Activated T-cell treated with anti-CD3 and anti-CD28 coated beads, Interleukin-2, amount 50 U/mL, for 72 hours (primary cell): ENCODE data around the gene RMI2. TPM values are rescaled to one million over a fixed set of nuclear protein-coding genes. Genes with fewer than 3 reads are reported as not detected.
A peak's percentile ranks its signal among the peaks of the same experiment; 100 is the strongest.

Experiments
- ATAC-seq, 2 donors: fragments of 150-1000 bp; cut with Tn5 transposase; replicated peaks in 1 of 2; 2 replicates each; pipeline ENCODE4 v1.10.0; 2021; ENCODE audit warnings: moderate library complexity in 2 of 2, mild to moderate bottlenecking in 1 of 2
- DNase-seq, 2 donors: peaks; one replicate each; pipeline ENCODE4 v3.0.0; 2021 to 2022; ENCODE audit warnings: mixed read lengths in 1 of 2
- H3K27ac Mint-ChIP-seq: one replicate; pipeline ENCODE4 v1.8.0; 2022; ENCODE audit warnings: mild to moderate bottlenecking, moderate library complexity, mixed read lengths
- H3K27me3 Mint-ChIP-seq: one replicate; pipeline ENCODE4 v1.8.0; 2022; ENCODE audit warnings: low read depth, mixed read lengths
- H3K36me3 Mint-ChIP-seq, 2 donors: one replicate each; pipeline ENCODE4 v1.8.0; 2022; ENCODE audit warnings: mixed read lengths in 2 of 2, mild to moderate bottlenecking in 1 of 2; ENCODE audit not compliant: insufficient read depth in 2 of 2
- H3K4me1 Mint-ChIP-seq: one replicate; pipeline ENCODE4 v1.8.0; 2022; ENCODE audit warnings: low read depth, mixed read lengths
- H3K4me3 Mint-ChIP-seq, 2 donors: one replicate each; pipeline ENCODE4 v1.8.0; 2022; ENCODE audit warnings: mild to moderate bottlenecking in 2 of 2, mixed read lengths in 2 of 2, moderate library complexity in 2 of 2
- H3K9me3 Mint-ChIP-seq, 2 donors: one replicate each; pipeline ENCODE4 v1.8.0; 2022; ENCODE audit warnings: mixed read lengths in 2 of 2
- total RNA-seq, 2 donors: library from RNA; stranded (reverse); gene quantifications; one replicate each; pipeline ENCODE4 v1.2.3, GENCODE V29; 2022

RMI2 gene
- total RNA-seq, 2 donors from 2014 or later, result 105 to 119 TPM

GRCh38 chr16:11303405-11304138, 41.7 kb upstream of the RMI2 start:
- Mint-ChIP-seq H3K27me3 (no peaks in the 10 kb centered on the region), H3K9me3 (no peaks in the 10 kb centered on the region), H3K4me1 (peaks cover 26% of the 10 kb centered on the region), H3K27ac (no peak overlapping the region), H3K4me3 (no peak overlapping the region), H3K36me3 (no peaks in the 10 kb centered on the region)
- ATAC-seq, result no peak
- no peak for DNase-seq

GRCh38 chr16:11306381-11306780, 38.9 kb upstream of the RMI2 start:
- no peaks in the 10 kb centered on the region for H3K36me3 Mint-ChIP-seq
- no peak for DNase-seq
- H3K27me3 Mint-ChIP-seq, result no peaks in the 10 kb centered on the region
- no peaks in the 10 kb centered on the region for H3K9me3 Mint-ChIP-seq
- no peak overlapping the region for H3K27ac Mint-ChIP-seq
- no peak overlapping the region for H3K4me3 Mint-ChIP-seq
- H3K4me1 Mint-ChIP-seq, result peaks cover 32% of the 10 kb centered on the region
- ATAC-seq, result no peak

- no peaks in the 10 kb centered on the region for H3K36me3 Mint-ChIP-seq
- H3K27me3 Mint-ChIP-seq, result no peaks in the 10 kb centered on the region
- peak in 1 of 2 donors; percentile 25 for DNase-seq
- H3K4me1 Mint-ChIP-seq, result peaks cover 40% of the 10 kb centered on the region
- no peaks in the 10 kb centered on the region for H3K9me3 Mint-ChIP-seq
- no peak overlapping the region for H3K4me3 Mint-ChIP-seq
- H3K27ac Mint-ChIP-seq, result no peak overlapping the region
- peak in 1 of 2 donors; percentile 48 for ATAC-seq
Measured at GRCh38 chr16:11306997-11307638, 38.1 kb upstream of the RMI2 start.

GRCh38 chr16:11307639-11308492, 37.4 kb upstream of the RMI2 start:
- H3K4me3 Mint-ChIP-seq, result no peak overlapping the region
- no peak for DNase-seq
- no peak for ATAC-seq

DNA sequence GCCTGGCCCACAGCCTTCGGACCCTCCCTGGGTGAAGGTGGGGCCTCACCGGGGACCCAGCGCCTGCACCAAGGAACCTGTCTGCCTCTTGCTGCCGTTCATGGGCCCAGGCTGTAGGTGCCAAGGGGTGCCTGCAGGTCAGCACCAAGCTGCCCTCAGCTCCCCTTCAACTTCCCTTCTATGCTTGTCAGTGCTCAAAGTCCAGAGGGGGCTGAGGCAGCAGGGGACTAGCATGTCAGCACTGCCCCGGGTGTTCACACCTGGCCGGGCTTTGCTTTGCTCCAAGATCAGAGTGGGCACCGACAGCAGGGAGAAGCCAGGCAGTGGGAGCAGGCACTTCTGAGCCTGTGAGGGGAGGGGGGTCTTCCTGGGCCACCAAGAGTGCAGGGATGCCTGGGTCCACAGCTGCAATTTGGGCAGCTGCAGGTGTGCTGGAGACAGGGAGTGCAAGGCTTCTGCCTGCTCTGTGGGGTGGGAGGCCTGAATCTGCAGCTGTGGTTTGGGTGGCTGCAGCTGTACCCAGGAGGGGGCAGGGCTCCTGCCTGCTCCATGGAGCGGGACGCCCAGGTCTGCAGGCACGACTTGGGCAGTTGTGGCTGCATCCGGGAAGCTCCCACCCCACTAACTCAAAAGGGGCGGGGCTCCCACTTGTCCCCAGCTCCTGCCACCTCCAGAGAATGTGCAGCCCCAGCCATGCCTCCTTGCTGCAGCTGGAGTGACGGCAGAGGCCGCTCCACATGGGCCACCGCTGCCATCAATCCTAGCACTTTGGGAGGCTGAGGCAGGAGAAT, 36.6 kb upstream of the RMI2 start:
- no peaks in the 10 kb centered on the region for H3K36me3 Mint-ChIP-seq
- H3K27me3 Mint-ChIP-seq, result no peaks in the 10 kb centered on the region
- H3K4me3 Mint-ChIP-seq, result no peak overlapping the region
- ATAC-seq, result no peak
- no peaks in the 10 kb centered on the region for H3K9me3 Mint-ChIP-seq
- peaks cover 55% of the 10 kb centered on the region for H3K4me1 Mint-ChIP-seq
- no peak for DNase-seq
- no peak overlapping the region for H3K27ac Mint-ChIP-seq

More at GRCh38 chr16:11307639-11308492, 37.4 kb upstream of the RMI2 start:
- H3K27ac Mint-ChIP-seq, result no peak overlapping the region
- H3K9me3 Mint-ChIP-seq, result no peaks in the 10 kb centered on the region
- H3K4me1 Mint-ChIP-seq, result peaks cover 47% of the 10 kb centered on the region
- no peaks in the 10 kb centered on the region for H3K36me3 Mint-ChIP-seq
- H3K27me3 Mint-ChIP-seq, result no peaks in the 10 kb centered on the region

DNA sequence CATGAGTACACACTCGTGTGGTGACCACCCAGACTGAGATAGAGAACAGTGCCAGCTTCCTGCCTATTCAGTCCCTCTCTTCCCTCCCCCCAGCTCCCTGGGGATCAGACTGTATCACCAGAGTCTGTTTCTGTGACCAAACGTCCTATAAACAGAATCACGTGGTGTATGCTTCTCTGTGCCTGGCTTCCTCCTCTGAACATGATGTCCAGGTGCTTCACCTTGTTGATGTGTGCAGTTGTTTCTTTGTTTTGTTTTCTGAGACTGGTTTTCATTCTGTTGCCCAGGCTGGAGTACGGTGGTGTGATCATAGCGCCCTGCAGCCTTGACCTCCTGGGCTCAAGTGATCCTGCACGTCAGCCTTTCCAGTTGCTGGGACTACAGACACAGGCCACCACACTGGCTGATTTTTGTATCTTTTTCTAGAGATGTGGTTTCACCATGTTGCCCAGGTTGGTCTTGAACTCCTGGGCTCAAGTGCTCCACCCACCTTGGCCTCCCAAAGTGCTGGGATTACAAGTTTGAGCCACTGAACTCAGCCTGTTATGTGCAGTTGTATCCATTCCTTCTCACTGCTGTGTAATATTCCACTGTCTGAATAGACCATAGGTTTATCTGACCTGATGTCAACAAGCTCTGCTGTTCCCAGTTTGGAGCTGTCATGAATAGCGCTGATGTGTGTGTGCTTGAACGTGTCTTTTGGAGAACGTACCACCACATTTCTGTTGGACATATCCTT, 35.2 kb upstream of the RMI2 start:
- no peaks in the 10 kb centered on the region for H3K9me3 Mint-ChIP-seq
- DNase-seq (no peak), ATAC-seq (no peak)
- peaks cover 62% of the 10 kb centered on the region for H3K4me1 Mint-ChIP-seq
- no peak overlapping the region for H3K27ac Mint-ChIP-seq
- H3K27me3 Mint-ChIP-seq, result no peaks in the 10 kb centered on the region
- H3K4me3 Mint-ChIP-seq, result peak overlapping the region; percentile 61 to 67
- H3K36me3 Mint-ChIP-seq, result no peaks in the 10 kb centered on the region

DNA sequence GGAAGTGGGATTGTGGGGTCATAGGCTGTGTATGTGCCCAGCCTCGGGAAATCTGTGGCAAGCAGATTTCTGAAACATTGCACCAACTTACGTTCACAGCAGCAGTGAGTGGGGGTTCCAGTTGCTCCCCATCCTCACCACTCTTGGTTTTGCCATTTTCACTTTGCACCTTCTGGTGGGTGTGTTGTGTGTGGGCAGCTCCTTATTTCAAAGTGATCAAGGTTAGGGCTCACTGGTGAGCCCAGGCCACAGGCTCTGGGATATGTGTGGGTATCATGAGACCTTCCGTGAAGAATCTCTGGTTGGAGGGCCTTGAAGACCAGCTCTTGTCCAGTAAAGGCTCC, 34.7 kb upstream of the RMI2 start:
- Mint-ChIP-seq H3K4me1 (peaks cover 62% of the 10 kb centered on the region), H3K27me3 (no peaks in the 10 kb centered on the region), H3K27ac (no peak overlapping the region), H3K36me3 (no peaks in the 10 kb centered on the region), H3K9me3 (no peaks in the 10 kb centered on the region), H3K4me3 (peak overlapping the region; percentile 61 to 67)
- DNase-seq (no peak), ATAC-seq (no peak)

DNA sequence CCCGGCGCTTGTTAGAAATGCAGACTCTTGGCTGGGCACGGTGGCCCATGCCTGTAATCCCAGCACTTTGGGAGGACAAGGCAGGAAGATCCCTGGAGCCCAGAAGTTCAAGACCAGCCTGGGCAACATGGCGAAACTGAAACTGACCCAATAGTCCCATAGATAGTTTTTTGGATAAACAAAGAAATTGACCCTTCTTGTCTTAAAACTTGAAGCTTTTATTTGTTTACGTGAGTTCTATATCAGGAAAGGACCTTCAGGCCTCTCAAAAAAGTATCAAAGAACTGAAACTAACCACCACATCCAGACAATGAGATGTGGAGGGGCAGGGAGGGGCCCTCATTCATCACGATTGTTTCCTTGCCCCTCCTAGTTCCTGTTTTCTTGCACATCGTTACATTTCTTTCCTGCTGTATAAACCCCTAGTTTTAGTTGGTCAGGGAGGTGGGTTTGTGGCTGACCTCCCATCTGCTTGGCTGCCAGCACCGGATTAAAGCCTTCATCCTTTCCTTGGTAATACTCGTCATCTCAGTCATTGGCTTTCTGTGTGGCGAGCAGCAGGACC, 34.2 kb upstream of the RMI2 start:
- Mint-ChIP-seq H3K27ac (peak overlapping the region; percentile 86), H3K4me1 (peaks cover 62% of the 10 kb centered on the region), H3K9me3 (no peaks in the 10 kb centered on the region), H3K4me3 (peak overlapping the region; percentile 61 to 67), H3K36me3 (no peaks in the 10 kb centered on the region), H3K27me3 (no peaks in the 10 kb centered on the region)
- ATAC-seq (peak; percentile 34 to 59), DNase-seq (peak; percentile 60 to 73)

DNA sequence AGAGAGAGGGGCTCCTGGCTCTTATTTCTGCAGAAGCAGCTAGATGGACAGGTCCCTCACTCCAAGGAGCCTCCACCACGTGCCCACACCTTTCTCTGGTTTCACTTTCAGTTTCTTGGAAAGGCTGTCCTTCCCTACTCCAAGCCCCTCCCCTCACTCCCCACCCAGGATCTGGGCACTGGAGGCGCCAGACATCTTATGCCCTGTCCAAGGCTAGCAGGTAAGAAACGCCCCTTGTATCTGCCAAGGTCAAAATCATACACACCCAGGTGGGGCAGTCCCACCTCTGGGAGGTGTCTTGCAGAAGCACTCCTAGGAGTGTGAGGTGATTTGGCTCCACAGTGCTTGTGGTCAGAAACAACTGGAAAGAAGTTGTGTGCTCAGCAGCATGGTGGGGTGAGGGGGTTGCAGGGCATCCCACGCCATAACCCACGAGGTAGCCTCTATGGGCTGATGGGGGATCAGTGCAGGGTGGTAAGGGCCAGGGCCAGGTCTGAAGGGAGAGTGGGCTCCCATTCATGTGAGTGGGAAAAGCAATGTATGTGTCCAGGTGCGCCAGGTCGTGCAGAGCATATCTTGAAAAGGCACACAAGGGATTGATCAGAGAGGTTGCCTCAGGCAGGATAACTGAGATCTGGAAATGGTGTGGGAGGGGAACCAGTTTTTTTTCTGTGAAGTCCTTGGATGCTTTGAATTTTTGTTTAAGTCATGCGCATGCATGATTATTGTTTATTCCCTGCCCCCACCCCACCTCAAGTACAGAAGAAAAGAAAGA, 32.4 kb upstream of the RMI2 start:
- H3K9me3 Mint-ChIP-seq, result no peaks in the 10 kb centered on the region
- H3K4me3 Mint-ChIP-seq, result peak overlapping the region in 1 of 2 donors; percentile 46
- DNase-seq (no peak), ATAC-seq (peak in 1 of 2 donors; percentile 24)
- H3K27ac Mint-ChIP-seq, result no peak overlapping the region
- peaks cover 52% of the 10 kb centered on the region for H3K4me1 Mint-ChIP-seq
- H3K36me3 Mint-ChIP-seq, result no peaks in the 10 kb centered on the region
- no peaks in the 10 kb centered on the region for H3K27me3 Mint-ChIP-seq

- H3K4me3 Mint-ChIP-seq, result no peak overlapping the region
- H3K4me1 Mint-ChIP-seq, result peaks cover 47% of the 10 kb centered on the region
- H3K36me3 Mint-ChIP-seq, result no peaks in the 10 kb centered on the region
- no peaks in the 10 kb centered on the region for H3K9me3 Mint-ChIP-seq
- DNase-seq (no peak), ATAC-seq (no peak)
- H3K27me3 Mint-ChIP-seq, result no peaks in the 10 kb centered on the region
- no peak overlapping the region for H3K27ac Mint-ChIP-seq
Measured at GRCh38 chr16:11313493-11314308, 31.6 kb upstream of the RMI2 start.
